ENCODE results near the gene ASTN2. TPM values are rescaled to one million over a fixed set of nuclear protein-coding genes. Genes with fewer than 3 reads are reported as not detected.

ASTN2 gene
- total RNA-seq, 1 donor from 2014 or later, result 10.0 TPM

DNA sequence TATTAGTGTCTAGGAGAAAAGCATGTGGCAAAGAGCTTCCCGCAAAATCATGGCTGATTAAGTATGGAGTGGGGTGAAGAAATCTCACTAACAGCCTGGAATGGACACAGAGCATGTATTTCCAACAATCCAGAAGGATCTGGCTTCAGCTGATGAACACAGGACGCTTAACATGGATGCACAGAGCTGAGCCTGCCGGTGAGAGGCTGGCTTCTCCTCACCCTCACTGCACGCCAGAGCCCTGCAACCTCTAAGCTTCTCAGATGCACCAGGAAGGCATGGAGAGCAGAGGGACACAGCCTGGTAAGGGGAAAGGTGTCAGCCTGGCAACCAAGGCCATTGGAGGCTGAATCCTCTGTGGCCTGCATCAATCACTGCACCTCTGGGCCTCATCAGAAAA lies 429.3 kb downstream of the ASTN2 start:
- peaks cover 2% of the 10 kb centered on the region for H3K27me3 Mint-ChIP-seq (ENCODE audit: unreplicated experiment)
- TF ChIP-seq, protein P1, sequence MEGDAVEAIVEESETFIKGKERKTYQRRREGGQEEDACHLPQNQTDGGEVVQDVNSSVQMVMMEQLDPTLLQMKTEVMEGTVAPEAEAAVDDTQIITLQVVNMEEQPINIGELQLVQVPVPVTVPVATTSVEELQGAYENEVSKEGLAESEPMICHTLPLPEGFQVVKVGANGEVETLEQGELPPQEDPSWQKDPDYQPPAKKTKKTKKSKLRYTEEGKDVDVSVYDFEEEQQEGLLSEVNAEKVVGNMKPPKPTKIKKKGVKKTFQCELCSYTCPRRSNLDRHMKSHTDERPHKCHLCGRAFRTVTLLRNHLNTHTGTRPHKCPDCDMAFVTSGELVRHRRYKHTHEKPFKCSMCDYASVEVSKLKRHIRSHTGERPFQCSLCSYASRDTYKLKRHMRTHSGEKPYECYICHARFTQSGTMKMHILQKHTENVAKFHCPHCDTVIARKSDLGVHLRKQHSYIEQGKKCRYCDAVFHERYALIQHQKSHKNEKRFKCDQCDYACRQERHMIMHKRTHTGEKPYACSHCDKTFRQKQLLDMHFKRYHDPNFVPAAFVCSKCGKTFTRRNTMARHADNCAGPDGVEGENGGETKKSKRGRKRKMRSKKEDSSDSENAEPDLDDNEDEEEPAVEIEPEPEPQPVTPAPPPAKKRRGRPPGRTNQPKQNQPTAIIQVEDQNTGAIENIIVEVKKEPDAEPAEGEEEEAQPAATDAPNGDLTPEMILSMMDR (IDR thresholded peaks at IDR 0.05; ENCODE audit: unreplicated experiment), result no peak
- no peak overlapping the region for H3K4me3 Mint-ChIP-seq (ENCODE audit: unreplicated experiment)
- H3K4me1 Mint-ChIP-seq (ENCODE audit: unreplicated experiment), result peaks cover 14% of the 10 kb centered on the region
- no peaks in the 10 kb centered on the region for H3K36me3 Mint-ChIP-seq (ENCODE audit: low read depth, unreplicated experiment)
- DNase-seq (ENCODE audit: low spot score), result no peak
- H3K27ac Mint-ChIP-seq (ENCODE audit: unreplicated experiment), result no peak overlapping the region
- no peaks in the 10 kb centered on the region for H3K9me3 Mint-ChIP-seq (ENCODE audit: unreplicated experiment)

GRCh38 chr9:116984111-116984510 lies 430.7 kb downstream of the ASTN2 start:
- TF ChIP-seq, protein P1 (IDR thresholded peaks at IDR 0.05; ENCODE audit: unreplicated experiment), result no peak
- no peak overlapping the region for H3K4me3 Mint-ChIP-seq (ENCODE audit: unreplicated experiment)
- H3K27me3 Mint-ChIP-seq (ENCODE audit: unreplicated experiment), result no peaks in the 10 kb centered on the region
- no peaks in the 10 kb centered on the region for H3K9me3 Mint-ChIP-seq (ENCODE audit: unreplicated experiment)
- no peak overlapping the region for H3K27ac Mint-ChIP-seq (ENCODE audit: unreplicated experiment)
- no peaks in the 10 kb centered on the region for H3K36me3 Mint-ChIP-seq (ENCODE audit: low read depth, unreplicated experiment)
- DNase-seq (ENCODE audit: low spot score), result no peak
- H3K4me1 Mint-ChIP-seq (ENCODE audit: unreplicated experiment), result peaks cover 16% of the 10 kb centered on the region

DNA sequence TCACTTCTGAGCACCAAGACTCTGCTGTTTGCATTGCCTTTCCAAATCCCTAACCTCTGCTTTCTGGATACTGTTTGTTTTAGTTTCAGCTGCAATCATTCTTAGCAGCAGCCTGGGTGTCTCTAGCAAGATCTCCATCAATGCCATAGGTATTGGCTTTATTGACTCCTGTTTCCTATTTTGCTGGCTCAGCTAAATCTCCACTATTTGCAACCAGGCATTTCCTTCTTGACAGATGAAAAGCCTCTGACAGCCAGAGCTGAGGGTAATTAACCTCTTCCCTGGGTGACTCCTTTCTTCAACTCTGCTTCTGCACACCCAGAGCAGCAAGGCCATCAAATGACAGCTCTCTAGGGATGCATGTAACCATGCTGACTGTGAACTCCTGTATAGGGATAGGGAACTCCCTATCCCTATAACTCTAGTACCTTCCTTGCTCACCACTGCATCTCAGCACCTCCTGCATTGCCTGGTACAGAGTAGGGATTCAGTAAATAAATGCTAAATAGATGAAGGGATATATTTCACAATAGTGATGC lies 434.2 kb downstream of the ASTN2 start:
- Mint-ChIP-seq H3K4me1 (ENCODE audit: unreplicated experiment) (peaks cover 12% of the 10 kb centered on the region), H3K27ac (ENCODE audit: unreplicated experiment) (no peak overlapping the region), H3K27me3 (ENCODE audit: unreplicated experiment) (peaks cover 2% of the 10 kb centered on the region), H3K36me3 (ENCODE audit: low read depth, unreplicated experiment) (no peaks in the 10 kb centered on the region), H3K9me3 (ENCODE audit: unreplicated experiment) (no peaks in the 10 kb centered on the region), H3K4me3 (ENCODE audit: unreplicated experiment) (no peak overlapping the region)
- no peak for DNase-seq (ENCODE audit: low spot score)
- TF ChIP-seq, protein P1 (IDR thresholded peaks at IDR 0.05; ENCODE audit: unreplicated experiment), result no peak

- Mint-ChIP-seq H3K27me3 (ENCODE audit: unreplicated experiment) (peaks cover 2% of the 10 kb centered on the region), H3K4me3 (ENCODE audit: unreplicated experiment) (no peak overlapping the region), H3K27ac (ENCODE audit: unreplicated experiment) (no peak overlapping the region), H3K36me3 (ENCODE audit: low read depth, unreplicated experiment) (no peaks in the 10 kb centered on the region), H3K4me1 (ENCODE audit: unreplicated experiment) (peaks cover 12% of the 10 kb centered on the region), H3K9me3 (ENCODE audit: unreplicated experiment) (no peaks in the 10 kb centered on the region)
- TF ChIP-seq, protein P1 (IDR thresholded peaks at IDR 0.05; ENCODE audit: unreplicated experiment), result no peak
- no peak for DNase-seq (ENCODE audit: low spot score)
Measured at GRCh38 chr9:116979456-116979855, 435.4 kb downstream of the ASTN2 start.

DNA sequence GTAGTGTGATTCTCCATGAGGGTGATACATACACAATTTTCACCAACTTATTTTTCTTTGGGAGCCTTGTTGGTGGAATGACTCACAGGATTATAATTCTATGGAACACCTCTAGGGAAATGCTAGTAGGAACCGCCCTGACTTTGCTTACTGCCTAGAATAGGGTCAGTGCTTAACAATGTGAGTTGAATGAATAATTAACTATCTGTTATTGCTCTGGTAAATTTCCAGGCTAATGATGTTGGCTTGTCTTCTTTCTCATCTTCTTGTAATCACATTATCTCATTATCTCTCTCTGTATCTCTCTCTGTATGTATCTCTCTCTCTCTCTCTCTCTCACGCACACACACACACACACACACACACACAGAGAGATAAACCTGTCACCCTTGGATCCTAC lies 436.7 kb downstream of the ASTN2 start:
- H3K36me3 Mint-ChIP-seq (ENCODE audit: low read depth, unreplicated experiment), result no peaks in the 10 kb centered on the region
- no peak for DNase-seq (ENCODE audit: low spot score)
- peaks cover 12% of the 10 kb centered on the region for H3K4me1 Mint-ChIP-seq (ENCODE audit: unreplicated experiment)
- H3K27ac Mint-ChIP-seq (ENCODE audit: unreplicated experiment), result no peak overlapping the region
- H3K4me3 Mint-ChIP-seq (ENCODE audit: unreplicated experiment), result no peak overlapping the region
- TF ChIP-seq, protein P1 (IDR thresholded peaks at IDR 0.05; ENCODE audit: unreplicated experiment), result no peak
- H3K27me3 Mint-ChIP-seq (ENCODE audit: unreplicated experiment), result peaks cover 2% of the 10 kb centered on the region
- no peaks in the 10 kb centered on the region for H3K9me3 Mint-ChIP-seq (ENCODE audit: unreplicated experiment)
